ENCODE results near the gene PPA2.

- TF ChIP-seq MAX (IDR thresholded peaks at IDR 0.05) (no peak), FOXM1 (IDR thresholded peaks at IDR 0.05; ENCODE audit: borderline replicate concordance, low read depth) (no peak), REST (IDR thresholded peaks at IDR 0.05; ENCODE audit: low read depth) (no peak)
Observed at GRCh38 chr4:105432438-105432837, 41.4 kb downstream of the PPA2 start.

Measured in Ishikawa (cell line).